ENCODE data around the gene NXPH3.

The NXPH3 gene

DNA sequence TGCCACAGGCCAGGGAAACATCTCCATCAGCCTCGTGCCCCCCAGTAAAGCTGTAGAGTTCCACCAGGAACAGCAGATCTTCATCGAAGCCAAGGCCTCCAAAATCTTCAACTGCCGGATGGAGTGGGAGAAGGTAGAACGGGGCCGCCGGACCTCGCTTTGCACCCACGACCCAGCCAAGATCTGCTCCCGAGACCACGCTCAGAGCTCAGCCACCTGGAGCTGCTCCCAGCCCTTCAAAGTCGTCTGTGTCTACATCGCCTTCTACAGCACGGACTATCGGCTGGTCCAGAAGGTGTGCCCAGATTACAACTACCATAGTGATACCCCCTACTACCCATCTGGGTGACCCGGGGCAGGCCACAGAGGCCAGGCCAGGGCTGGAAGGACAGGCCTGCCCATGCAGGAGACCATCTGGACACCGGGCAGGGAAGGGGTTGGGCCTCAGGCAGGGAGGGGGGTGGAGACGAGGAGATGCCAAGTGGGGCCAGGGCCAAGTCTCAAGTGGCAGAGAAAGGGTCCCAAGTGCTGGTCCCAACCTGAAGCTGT, 3.4 kb downstream of the NXPH3 start:
- Histone ChIP-seq H3K27me3 (ENCODE audit: insufficient read depth, poor library complexity, severe bottlenecking) (peaks cover 15% of the 10 kb centered on the region), H3K4me3 (replicated peaks; ENCODE audit: insufficient read depth, low read length) (no peak overlapping the region), H3K27ac (replicated peaks) (no peak overlapping the region)
- DNase-seq (ENCODE audit: low read depth in 1 of 2, low spot score in 1 of 2): no peak
- TF ChIP-seq GABPA (IDR thresholded peaks at IDR 0.05; ENCODE audit: low read depth): no peak
- no peak for TF ChIP-seq POLR2AphosphoS5 (IDR thresholded peaks at IDR 0.05; ENCODE audit: low read depth)
- TF ChIP-seq, protein P1, sequence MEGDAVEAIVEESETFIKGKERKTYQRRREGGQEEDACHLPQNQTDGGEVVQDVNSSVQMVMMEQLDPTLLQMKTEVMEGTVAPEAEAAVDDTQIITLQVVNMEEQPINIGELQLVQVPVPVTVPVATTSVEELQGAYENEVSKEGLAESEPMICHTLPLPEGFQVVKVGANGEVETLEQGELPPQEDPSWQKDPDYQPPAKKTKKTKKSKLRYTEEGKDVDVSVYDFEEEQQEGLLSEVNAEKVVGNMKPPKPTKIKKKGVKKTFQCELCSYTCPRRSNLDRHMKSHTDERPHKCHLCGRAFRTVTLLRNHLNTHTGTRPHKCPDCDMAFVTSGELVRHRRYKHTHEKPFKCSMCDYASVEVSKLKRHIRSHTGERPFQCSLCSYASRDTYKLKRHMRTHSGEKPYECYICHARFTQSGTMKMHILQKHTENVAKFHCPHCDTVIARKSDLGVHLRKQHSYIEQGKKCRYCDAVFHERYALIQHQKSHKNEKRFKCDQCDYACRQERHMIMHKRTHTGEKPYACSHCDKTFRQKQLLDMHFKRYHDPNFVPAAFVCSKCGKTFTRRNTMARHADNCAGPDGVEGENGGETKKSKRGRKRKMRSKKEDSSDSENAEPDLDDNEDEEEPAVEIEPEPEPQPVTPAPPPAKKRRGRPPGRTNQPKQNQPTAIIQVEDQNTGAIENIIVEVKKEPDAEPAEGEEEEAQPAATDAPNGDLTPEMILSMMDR (IDR thresholded peaks at IDR 0.05; ENCODE audit: insufficient read depth, low read length): no peak
- TF ChIP-seq, protein P2, sequence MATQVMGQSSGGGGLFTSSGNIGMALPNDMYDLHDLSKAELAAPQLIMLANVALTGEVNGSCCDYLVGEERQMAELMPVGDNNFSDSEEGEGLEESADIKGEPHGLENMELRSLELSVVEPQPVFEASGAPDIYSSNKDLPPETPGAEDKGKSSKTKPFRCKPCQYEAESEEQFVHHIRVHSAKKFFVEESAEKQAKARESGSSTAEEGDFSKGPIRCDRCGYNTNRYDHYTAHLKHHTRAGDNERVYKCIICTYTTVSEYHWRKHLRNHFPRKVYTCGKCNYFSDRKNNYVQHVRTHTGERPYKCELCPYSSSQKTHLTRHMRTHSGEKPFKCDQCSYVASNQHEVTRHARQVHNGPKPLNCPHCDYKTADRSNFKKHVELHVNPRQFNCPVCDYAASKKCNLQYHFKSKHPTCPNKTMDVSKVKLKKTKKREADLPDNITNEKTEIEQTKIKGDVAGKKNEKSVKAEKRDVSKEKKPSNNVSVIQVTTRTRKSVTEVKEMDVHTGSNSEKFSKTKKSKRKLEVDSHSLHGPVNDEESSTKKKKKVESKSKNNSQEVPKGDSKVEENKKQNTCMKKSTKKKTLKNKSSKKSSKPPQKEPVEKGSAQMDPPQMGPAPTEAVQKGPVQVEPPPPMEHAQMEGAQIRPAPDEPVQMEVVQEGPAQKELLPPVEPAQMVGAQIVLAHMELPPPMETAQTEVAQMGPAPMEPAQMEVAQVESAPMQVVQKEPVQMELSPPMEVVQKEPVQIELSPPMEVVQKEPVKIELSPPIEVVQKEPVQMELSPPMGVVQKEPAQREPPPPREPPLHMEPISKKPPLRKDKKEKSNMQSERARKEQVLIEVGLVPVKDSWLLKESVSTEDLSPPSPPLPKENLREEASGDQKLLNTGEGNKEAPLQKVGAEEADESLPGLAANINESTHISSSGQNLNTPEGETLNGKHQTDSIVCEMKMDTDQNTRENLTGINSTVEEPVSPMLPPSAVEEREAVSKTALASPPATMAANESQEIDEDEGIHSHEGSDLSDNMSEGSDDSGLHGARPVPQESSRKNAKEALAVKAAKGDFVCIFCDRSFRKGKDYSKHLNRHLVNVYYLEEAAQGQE (IDR thresholded peaks at IDR 0.05; ENCODE audit: insufficient replicate concordance, low read depth): no peak
- TF ChIP-seq SPI1 (IDR thresholded peaks at IDR 0.05; ENCODE audit: borderline replicate concordance, low read depth): no peak

DNA sequence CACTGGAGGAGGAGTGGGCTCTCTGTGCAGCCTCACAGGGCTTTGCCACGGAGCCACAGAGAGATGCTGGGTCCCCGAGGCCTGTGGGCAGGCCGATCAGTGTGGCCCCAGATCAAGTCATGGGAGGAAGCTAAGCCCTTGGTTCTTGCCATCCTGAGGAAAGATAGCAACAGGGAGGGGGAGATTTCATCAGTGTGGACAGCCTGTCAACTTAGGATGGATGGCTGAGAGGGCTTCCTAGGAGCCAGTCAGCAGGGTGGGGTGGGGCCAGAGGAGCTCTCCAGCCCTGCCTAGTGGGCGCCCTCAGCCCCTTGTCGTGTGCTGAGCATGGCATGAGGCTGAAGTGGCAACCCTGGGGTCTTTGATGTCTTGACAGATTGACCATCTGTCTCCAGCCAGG, 3.9 kb downstream of the NXPH3 start:
- Histone ChIP-seq H3K4me3 (replicated peaks; ENCODE audit: insufficient read depth, low read length) (no peak overlapping the region), H3K27ac (replicated peaks) (no peak overlapping the region), H3K27me3 (ENCODE audit: insufficient read depth, poor library complexity, severe bottlenecking) (peaks cover 15% of the 10 kb centered on the region)
- TF ChIP-seq GABPA (IDR thresholded peaks at IDR 0.05; ENCODE audit: low read depth) (no peak), POLR2AphosphoS5 (IDR thresholded peaks at IDR 0.05; ENCODE audit: low read depth) (no peak), SPI1 (IDR thresholded peaks at IDR 0.05; ENCODE audit: borderline replicate concordance, low read depth) (no peak)
- TF ChIP-seq, protein P1 (IDR thresholded peaks at IDR 0.05; ENCODE audit: insufficient read depth, low read length): no peak
- TF ChIP-seq, protein P2 (IDR thresholded peaks at IDR 0.05; ENCODE audit: insufficient replicate concordance, low read depth): no peak
- DNase-seq (ENCODE audit: low read depth in 1 of 2, low spot score in 1 of 2): no peak

DNA sequence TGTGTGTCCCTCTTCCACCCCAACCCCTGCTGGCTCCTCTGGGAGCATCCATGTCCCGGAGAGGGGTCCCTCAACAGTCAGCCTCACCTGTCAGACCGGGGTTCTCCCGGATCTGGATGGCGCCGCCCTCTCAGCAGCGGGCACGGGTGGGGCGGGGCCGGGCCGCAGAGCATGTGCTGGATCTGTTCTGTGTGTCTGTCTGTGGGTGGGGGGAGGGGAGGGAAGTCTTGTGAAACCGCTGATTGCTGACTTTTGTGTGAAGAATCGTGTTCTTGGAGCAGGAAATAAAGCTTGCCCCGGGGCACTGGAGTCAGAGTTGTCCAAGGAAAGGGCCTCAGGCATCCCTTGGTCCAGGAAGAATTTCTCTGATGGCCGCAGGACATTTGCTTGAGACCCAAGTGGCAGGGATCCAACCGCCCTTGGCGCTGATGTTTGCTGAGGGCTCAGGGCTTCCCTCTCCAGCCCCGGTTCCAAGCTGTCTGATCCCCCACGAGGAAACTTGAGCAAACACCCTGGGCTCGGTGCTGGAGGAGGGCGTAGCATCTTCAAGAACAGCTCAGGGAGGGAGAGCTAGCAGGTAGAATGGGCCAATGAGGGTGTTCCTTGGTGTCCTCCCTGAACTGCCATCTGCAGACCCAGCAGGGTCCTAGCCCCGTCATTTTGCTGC, 4.5 kb downstream of the NXPH3 start:
- no peak for DNase-seq (ENCODE audit: low read depth in 1 of 2, low spot score in 1 of 2)
- no peak overlapping the region for H3K27ac ChIP-seq (replicated peaks)
- peaks cover 15% of the 10 kb centered on the region for H3K27me3 ChIP-seq (ENCODE audit: insufficient read depth, poor library complexity, severe bottlenecking)
- TF ChIP-seq, protein P2 (IDR thresholded peaks at IDR 0.05; ENCODE audit: insufficient replicate concordance, low read depth): no peak
- TF ChIP-seq, protein P1 (IDR thresholded peaks at IDR 0.05; ENCODE audit: insufficient read depth, low read length): no peak
- no peak for TF ChIP-seq POLR2AphosphoS5 (IDR thresholded peaks at IDR 0.05; ENCODE audit: low read depth)
- TF ChIP-seq SPI1 (IDR thresholded peaks at IDR 0.05; ENCODE audit: borderline replicate concordance, low read depth): no peak
- no peak for TF ChIP-seq GABPA (IDR thresholded peaks at IDR 0.05; ENCODE audit: low read depth)
- H3K4me3 ChIP-seq (replicated peaks; ENCODE audit: insufficient read depth, low read length): no peak overlapping the region

All from HL-60 (cell line).